PFSK-1 (cell line): ENCODE measurements around the gene TOR2A.

Source experiments
- FOXP2 ChIP-seq: optimal IDR thresholded peaks from 2 replicates; pipeline ENCODE3; 2011; ENCODE audit warnings: borderline replicate concordance, control low read depth, inconsistent platforms; ENCODE audit not compliant: insufficient read depth; ENCODE audit errors: extremely low read length, extremely low read depth
- POLR2AphosphoS5 ChIP-seq: IDR thresholded peaks from 2 replicates; pipeline ENCODE4 v1.6.1; 2012; ENCODE audit warnings: low read depth, mild to moderate bottlenecking, control low read depth, low read length, moderate library complexity
- SIN3A ChIP-seq: IDR thresholded peaks from 2 replicates; pipeline ENCODE4 v1.6.1; 2012; ENCODE audit warnings: mild to moderate bottlenecking, low read length, moderate library complexity, borderline replicate concordance; ENCODE audit not compliant: insufficient read depth
- TAF1 ChIP-seq: IDR thresholded peaks from 2 replicates; pipeline ENCODE4 v1.6.1; 2012; ENCODE audit warnings: low read length, control low read depth, borderline replicate concordance; ENCODE audit not compliant: insufficient read depth
- TF ChIP-seq, protein P1 (sequence below), 2 experiments: IDR thresholded peaks; 2 replicates each; pipeline versions ENCODE4 v1.6.1 to v1.8.0; 2011 to 2012; ENCODE audit warnings: low read depth in 2 of 2, low read length in 2 of 2, control low read depth in 1 of 2, inconsistent platforms in 1 of 2, mild to moderate bottlenecking in 1 of 2, moderate library complexity in 1 of 2; ENCODE audit not compliant: insufficient read depth in 1 of 2

Gene TOR2A

GRCh38 chr9:127776195-127776923 lies 41.3 kb upstream of the TOR2A start:
- TF ChIP-seq TAF1 (no peak), FOXP2 (no peak), POLR2AphosphoS5 (no peak), SIN3A (no peak)
- TF ChIP-seq, protein P1, sequence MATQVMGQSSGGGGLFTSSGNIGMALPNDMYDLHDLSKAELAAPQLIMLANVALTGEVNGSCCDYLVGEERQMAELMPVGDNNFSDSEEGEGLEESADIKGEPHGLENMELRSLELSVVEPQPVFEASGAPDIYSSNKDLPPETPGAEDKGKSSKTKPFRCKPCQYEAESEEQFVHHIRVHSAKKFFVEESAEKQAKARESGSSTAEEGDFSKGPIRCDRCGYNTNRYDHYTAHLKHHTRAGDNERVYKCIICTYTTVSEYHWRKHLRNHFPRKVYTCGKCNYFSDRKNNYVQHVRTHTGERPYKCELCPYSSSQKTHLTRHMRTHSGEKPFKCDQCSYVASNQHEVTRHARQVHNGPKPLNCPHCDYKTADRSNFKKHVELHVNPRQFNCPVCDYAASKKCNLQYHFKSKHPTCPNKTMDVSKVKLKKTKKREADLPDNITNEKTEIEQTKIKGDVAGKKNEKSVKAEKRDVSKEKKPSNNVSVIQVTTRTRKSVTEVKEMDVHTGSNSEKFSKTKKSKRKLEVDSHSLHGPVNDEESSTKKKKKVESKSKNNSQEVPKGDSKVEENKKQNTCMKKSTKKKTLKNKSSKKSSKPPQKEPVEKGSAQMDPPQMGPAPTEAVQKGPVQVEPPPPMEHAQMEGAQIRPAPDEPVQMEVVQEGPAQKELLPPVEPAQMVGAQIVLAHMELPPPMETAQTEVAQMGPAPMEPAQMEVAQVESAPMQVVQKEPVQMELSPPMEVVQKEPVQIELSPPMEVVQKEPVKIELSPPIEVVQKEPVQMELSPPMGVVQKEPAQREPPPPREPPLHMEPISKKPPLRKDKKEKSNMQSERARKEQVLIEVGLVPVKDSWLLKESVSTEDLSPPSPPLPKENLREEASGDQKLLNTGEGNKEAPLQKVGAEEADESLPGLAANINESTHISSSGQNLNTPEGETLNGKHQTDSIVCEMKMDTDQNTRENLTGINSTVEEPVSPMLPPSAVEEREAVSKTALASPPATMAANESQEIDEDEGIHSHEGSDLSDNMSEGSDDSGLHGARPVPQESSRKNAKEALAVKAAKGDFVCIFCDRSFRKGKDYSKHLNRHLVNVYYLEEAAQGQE (IDR thresholded peaks at IDR 0.05; ENCODE audit: insufficient read depth in 1 of 2, low read depth in 2 of 2, low read length in 2 of 2) = no peak

GRCh38 chr9:127773981-127774380 lies 38.9 kb upstream of the TOR2A start:
- TF ChIP-seq SIN3A = no peak
- TF ChIP-seq TAF1 = no peak
- TF ChIP-seq POLR2AphosphoS5 = no peak
- no peak for TF ChIP-seq FOXP2
- TF ChIP-seq, protein P1 (IDR thresholded peaks at IDR 0.05; ENCODE audit: insufficient read depth in 1 of 2, low read depth in 2 of 2, low read length in 2 of 2) = no peak

DNA sequence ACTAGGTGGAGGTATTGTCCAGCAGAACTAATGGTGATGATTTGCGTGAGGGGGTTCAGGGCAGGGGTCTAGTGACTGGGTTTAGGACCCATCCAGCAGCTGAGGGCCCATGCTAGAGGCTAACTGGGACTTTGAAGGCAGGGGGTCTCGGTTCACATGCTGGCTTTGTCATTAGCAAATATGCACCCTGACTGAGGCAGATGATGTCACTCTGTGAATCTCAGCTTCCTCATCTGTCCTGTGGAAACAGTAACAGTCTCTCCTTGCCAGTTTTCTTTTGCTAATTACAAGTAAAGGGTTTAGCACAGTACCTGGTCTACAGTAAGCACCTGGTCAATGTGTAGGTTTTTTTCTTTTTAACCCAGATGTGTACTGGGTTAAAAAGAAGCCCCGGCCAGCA lies 38.2 kb upstream of the TOR2A start:
- TF ChIP-seq TAF1 (no peak), SIN3A (no peak), FOXP2 (no peak), POLR2AphosphoS5 (no peak)
- TF ChIP-seq, protein P1 (IDR thresholded peaks at IDR 0.05; ENCODE audit: insufficient read depth in 1 of 2, low read depth in 2 of 2, low read length in 2 of 2) = no peak

DNA sequence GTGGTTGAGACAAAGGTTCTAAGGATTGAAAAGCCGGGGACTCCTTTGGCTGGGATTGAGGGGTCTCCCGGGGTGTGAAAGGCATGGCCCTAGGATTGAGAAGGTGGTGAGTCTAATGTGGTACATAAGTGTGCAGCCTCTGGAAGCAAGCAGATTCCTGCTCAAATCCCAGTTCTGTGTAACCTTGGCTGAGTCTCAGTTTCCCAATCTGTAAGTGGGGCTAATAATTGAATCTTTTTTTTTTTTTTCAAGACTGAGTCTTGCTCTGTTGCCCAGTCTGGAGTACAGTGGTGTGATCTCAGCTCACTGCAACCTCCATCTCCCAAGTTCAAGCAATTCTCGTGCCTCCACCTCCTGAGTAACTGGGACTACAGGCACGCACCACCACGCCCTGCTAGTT lies 37.5 kb upstream of the TOR2A start:
- TF ChIP-seq SIN3A (no peak), FOXP2 (no peak), TAF1 (no peak), POLR2AphosphoS5 (no peak)
- TF ChIP-seq, protein P1 (IDR thresholded peaks at IDR 0.05; ENCODE audit: insufficient read depth in 1 of 2, low read depth in 2 of 2, low read length in 2 of 2) = no peak
